IPS DF 4.7 (cell line): ENCODE data around the gene PRKCD.

ENCODE experiments used
- DNase-seq: peaks from one replicate; pipeline ENCODE4 v3.0.0-alpha.2; 2013; ENCODE audit warnings: low spot score; ENCODE audit errors: extremely low read depth

PRKCD gene

DNA sequence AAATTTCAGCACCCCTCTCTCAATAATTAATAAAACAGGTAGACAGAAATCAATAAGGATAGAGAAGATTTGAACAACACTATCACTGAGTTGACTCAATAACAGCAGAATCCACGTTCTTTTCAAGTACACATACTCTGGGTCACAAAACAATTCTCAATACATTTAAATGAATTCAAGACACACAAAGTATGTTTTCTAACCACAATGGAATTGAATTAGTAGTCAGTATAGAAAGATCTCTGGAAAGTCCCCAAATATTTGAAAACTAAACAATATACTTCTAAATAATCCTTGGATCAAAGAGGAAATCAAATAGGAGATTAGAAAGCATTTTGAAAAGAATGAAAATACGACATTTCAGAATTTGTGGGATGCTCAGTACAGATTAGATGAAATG lies 54.8 kb downstream of the PRKCD start:
- DNase-seq, result no peak

DNA sequence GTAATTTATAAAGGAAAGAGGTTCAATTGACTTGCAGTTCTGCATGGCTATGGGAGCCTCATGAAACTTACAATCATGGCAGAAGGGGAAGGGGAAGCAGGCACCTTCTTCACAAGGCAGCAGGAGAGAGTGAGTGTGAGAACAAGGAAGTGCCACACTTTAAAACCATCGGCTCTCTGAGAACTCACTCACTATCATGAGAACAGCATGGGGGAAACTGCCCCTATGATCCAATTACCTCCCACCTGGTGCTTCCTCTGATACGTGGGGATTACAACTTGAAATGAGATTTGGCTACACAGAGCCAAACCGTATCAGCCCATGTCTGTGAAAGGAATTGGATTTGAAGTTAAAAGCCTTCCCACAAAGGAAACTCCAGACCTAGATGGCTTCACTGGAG lies 55.7 kb downstream of the PRKCD start:
- DNase-seq, result no peak

DNA sequence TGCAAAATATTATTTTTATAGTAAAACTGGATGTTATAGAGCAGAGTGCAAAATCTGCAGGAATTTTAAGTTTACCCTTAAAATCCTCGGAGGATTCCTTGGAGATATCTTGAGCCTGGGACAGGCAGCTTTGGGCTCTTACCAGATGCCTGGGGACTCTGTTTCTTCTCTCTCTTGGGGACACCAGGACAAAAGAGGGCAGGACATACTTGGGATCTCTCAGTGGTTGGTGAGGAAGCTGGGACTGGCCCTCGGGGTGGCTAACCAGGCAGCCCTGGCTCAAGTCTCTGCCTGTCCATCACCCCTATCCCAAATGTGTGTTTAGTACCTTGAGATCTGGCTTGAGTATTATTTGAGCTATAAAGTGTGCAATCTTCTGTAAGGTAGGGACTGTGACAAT lies 56.2 kb downstream of the PRKCD start:
- DNase-seq, result no peak

GRCh38 chr3:53218131-53218530 lies 57.1 kb downstream of the PRKCD start:
- DNase-seq, result no peak

- DNase-seq, result no peak
Observed at GRCh38 chr3:53219895-53220483, 59.0 kb downstream of the PRKCD start.

DNA sequence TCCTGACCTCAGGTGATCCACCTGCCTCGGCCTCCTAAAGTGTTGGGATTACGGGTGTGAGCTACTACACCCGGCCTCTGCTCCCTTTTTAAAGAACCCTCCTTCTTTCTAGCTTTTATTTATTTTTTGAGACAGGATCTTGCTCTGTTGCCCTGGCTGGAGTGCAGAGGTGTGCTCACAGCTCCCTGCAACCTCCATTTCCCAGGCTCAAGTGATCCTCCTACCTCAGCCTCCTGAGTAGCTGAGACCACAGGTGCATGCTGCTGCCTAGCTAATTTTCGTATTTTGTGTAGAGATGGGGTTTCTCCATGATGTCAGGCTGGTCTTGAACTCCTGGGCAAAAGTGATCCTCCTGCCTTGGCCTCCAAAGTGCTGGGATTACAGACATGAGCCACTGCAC lies 60.3 kb downstream of the PRKCD start:
- DNase-seq, result no peak

DNA sequence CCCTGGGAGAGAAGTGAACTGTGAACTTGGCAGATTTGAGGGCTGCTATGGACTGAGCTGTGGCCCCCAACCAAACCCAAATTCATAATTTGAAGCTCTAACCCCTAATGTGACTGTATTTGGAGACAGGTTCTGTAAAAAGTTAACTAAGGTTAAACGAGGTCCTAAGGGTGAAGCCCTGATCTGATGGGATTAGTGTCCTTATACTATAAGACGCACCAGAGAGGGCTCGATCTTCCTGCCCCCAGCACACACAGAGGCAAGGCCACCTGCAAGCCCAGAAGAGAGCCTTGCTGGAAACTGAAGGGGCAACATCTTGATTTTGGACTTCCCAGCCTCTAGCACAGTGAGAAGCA lies 60.8 kb downstream of the PRKCD start:
- no peak for DNase-seq

DNA sequence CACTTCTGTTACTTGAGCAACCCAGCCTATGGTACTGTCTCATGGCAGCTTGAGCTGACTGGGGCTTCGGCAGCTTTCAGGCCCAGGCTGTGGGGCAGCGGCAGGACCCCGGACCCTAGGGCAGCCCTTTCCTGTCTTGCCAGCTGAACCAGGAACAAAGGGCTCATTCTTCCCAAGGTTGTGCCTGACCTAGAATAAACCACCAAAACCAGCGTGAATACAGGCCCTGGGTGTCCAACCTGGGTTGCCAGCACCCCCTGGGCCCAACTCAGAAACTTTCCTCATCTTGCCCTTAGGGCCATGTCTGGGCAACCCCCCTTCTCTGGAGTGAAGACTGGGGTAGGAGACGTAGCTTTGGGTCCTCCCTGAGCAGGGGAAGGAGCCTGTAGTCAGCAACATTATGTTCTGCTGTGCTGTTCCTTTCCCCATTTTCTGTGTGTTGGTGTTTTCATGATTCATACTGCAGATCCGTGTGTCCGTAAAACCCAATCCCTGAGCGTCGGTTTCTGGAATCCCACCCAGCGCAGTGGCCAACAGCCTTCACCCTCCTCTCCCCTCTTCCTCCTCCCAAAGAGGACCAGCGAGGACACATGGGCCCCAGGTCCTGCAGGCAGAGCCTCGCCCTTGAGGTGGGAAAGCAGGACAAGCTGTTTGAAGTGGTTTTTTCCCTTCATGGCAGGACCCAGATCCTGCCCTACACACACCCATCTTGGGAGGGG lies 61.3 kb downstream of the PRKCD start:
- DNase-seq, result no peak

GRCh38 chr3:53223025-53223424 lies 62.0 kb downstream of the PRKCD start:
- no peak for DNase-seq

- DNase-seq, result no peak
Observed at GRCh38 chr3:53223541-53223966, 62.5 kb downstream of the PRKCD start.

- DNase-seq, result no peak
Observed at GRCh38 chr3:53224026-53224425, 63.0 kb downstream of the PRKCD start.

DNA sequence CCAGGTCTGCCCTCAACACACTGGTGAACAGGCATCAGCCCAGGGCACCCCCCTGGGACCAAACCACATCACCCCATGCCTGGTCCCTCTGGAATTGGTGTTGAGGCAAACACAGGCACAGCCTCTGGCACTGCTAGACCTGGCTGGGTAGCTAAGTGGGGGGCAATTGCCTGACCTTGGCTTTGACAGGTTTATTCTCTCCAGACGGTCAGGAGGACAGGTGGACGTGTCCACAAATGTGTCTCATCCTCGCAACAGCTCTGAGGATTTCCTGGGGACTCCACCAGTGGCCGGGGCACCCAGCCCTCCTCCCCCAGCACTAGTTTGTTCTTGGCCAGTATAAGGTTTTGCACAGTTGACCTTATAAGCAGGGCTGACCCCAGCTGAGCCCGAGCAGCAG lies 63.5 kb downstream of the PRKCD start:
- no peak for DNase-seq

DNA sequence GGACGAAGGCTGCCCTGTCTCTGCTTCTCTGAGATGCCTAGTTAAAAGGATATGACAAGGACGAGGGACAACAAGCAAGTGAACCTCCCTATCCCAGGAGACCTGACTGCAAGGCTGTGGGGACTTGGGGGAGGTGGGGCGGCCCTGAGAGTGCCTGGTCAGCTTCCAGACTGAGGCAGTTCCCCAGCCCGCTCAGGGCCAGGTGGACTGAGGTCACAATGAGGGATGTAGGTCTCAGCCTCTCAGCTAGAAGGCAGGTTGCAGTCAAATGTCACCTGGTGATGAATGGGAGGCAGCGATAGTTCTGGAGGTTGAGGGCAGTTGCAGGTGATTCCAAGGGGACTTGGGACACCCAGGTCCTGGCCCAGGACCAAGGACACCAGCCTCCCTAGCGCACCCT lies 64.2 kb downstream of the PRKCD start:
- no peak for DNase-seq

DNA sequence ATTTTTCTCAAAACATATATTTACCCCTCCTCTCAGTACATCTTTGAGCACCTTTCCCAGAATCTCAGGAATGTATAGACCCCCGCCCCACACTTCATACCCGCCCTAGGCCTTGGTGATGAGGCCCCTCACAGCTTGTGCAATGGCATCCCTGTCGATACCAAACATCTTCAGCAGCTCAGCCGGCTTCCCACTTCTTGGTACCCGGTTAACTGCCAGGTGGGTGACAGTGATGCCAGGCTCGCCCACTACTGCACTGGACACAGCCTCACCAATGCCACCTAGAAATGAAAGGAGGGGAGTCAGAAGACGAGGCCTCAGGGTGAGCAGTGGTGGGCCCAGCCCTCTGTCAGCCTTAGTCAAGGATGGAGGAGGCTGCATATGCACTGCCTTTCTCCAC lies 64.6 kb downstream of the PRKCD start:
- no peak for DNase-seq

DNA sequence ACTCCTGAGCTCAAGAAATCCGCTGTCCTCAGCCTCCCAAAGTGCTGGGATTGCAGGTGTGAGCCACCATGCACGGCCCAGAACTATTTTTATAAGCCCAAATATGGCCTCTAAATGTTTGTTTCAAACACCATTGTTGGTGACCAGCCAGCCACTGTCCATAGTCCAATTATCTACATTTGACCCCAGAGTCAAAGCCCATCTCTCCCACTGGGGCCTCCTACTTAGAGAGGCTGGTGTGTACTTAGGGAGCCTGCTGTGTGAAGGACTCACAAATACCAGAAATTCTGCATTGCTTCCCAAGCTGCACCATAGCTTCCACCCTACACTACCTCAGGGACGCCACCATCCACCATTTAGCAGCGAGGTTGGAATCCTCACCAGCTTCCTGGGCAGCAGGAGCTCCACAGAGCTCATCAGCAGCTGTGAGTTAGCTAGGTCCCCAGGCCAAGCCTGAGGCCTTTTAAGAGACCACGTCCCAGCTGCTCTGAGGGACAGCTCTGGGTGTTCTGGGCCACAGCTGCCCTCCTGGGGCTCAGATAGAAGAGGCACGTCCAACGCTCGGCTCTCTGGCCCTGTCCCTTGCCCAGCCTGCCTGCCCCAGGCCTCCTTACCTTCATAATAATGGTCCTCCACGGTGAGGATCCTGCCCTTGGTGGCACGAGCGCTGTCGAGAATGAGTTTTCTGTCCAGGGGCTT lies 65.3 kb downstream of the PRKCD start:
- no peak for DNase-seq

DNA sequence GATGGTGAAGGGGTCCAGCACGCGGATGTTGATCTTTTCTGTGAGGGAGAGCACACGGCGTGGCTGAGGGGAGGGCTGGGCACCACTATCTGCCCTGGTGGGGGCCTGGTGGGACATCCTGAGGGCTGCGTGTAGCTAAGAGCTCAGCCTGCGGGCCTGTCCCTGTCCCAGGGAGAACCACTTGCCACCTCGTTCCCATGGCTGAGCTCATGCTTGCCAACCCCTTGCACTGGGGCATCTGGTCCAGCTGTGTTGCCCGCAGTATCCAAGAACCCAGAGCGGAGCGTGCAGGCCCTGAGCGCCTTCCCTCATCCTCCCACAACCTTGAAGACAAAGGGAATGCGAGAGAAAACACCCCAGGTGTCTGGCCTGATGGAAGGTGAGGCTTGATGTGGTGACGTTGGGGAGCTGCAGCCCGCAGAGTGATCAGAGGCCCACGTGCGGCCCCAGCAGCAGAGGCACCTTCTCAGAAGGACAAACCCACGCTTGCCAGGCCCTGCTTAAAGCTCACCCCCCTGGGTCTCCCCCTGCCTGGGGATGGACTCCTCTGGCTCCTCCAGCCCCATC lies 65.9 kb downstream of the PRKCD start:
- DNase-seq, result no peak

DNA sequence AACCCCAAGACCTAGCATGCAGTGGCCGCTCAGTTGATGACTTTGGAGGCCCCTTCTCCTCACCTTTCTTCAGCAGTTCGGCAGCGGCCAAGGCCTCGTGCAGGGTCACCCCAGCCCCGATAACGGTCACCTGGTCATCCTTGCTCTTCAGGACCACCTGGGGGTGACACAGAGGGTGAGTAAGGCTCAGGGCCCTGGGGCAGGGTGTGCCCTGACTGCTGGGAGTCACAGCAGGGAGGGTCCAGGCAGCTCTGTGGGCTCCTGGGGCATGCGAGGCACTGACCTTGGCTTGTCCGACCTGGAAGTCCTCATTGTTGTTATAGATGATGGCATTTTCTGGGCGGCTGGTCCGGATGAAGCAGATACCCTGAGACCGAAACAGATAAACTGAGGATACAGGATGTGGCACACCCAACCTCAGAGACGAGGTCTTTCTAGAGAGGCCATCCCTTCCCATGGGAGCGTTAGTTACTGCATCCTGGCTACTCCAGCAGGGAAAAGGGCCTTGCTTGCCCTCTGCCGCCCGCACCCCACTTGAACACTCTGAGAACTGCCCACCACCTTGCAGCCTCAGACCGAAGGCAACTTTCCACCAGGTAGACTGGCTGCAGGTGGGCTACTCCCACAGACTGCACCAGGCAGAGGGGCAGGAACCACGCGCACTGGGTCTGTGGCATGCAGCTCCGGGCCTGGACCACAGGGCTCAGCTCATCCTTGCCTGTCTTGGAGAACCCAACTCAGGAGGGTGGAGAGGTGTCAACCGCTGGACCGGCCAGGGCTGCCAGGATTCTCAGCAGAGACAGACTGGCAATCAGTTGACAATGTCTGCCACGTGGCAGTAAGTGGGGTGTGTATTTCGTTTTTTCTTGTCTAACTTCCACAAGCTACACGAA lies 67.2 kb downstream of the PRKCD start:
- no peak for DNase-seq

DNA sequence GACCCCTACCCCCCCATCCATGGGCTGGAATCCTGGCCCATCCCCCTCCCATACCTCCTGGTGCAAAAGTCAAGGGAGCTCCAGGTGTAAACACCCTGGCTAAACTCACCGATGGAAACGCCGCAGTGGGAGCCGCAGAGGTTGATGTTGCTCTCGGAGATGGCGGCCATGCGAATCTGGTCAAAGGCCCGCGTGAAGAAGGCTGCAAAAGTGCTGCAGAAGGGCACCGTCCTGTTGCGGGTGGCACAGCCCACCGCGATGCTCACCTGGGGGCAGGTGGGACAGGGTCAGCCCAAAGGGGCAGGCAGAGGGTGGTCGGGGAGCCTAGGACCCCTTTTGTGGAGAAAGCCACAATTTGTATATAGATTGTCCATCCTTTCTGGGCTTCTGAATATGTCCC lies 68.2 kb downstream of the PRKCD start:
- no peak for DNase-seq

DNA sequence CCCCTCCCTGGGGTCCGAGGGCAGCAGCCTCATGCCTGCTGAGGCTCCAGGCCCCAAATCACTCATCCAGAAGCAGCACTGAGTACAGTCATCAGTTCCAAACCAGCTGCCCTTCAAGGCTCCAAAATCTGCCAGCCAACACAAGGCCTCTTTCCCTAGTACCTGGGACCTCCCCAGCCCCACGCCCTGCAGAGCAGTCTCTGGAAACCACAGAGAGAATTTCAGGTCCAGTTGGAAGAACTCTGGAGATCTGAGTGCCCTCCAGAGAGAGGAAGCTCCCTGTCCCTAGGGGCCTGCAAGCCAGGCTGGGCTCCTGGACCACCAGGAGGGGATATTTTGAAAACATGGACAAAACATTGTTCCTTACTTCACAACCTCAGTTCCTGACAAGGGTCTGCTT lies 68.6 kb downstream of the PRKCD start:
- DNase-seq, result no peak

- no peak for DNase-seq
Observed at GRCh38 chr3:53230041-53230621, 69.1 kb downstream of the PRKCD start.

DNA sequence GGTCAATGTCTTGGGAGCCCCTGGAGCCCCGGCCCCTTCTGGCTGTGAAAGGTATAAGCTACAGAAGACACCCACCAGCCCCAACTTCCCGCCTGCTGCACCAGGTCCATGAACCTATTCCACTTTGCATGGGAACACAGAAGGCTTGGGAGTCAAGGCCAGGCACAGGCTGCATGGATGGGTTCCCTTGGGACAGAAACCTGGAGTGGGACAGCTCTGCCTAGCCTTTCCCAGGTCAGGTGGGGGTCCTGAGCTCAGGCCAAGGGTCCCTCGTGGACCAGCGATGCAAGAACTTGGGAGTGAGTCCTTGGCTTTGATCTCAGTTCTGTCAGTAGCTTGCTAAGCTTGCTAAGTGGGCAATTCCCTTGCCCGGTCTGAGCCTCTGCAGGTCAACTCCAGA lies 69.8 kb downstream of the PRKCD start:
- DNase-seq, result no peak
